ENCODE data around the gene TCF25. TPM values are rescaled to one million over a fixed set of nuclear protein-coding genes. Genes with fewer than 3 reads are reported as not detected.

The TCF25 gene
- total RNA-seq, 1 donor from 2014 or later, result 193 TPM

DNA sequence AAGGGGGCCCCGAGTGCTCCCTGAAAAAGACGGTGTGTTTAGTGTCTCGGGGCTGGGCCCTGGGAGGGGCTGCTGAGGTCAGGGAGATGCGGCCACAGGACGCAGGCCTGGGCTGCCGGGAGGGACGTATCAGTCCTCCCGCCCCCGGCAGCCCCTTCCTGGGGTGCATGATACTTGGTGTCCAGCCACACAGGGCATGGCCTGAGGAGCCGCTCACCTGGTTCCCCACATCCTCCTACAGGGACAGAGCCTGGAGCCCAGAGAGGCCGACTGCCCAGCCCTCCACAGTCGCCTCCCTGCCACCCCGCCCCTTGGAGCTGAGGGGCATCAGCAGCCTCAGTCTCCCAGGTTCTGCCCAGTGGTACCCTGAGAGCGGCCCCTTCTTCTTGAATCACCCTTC lies 63.1 kb downstream of the TCF25 start:
- Histone ChIP-seq H3K9me3 (ENCODE audit: insufficient read depth, low read depth, low read length) (no peaks in the 10 kb centered on the region), H2AFZ (ENCODE audit: low read depth, low read length) (no peak overlapping the region), H4K20me1 (ENCODE audit: insufficient read depth, low read length) (peaks cover 58% of the 10 kb centered on the region), H3K79me2 (ENCODE audit: insufficient read depth, low read length) (peaks cover 24% of the 10 kb centered on the region), H3K4me1 (ENCODE audit: insufficient read depth, low read length) (no peaks in the 10 kb centered on the region), H3K9ac (ENCODE audit: low read length) (no peak overlapping the region), H3K4me2 (ENCODE audit: low read length) (no peak overlapping the region), H3K27ac (ENCODE audit: low read depth, low read length) (no peak overlapping the region), H3K27me3 (ENCODE audit: insufficient read depth, low read length) (no peaks in the 10 kb centered on the region), H3K4me3 (ENCODE audit: insufficient read depth, low read depth, low read length) (no peak overlapping the region), H3K36me3 (ENCODE audit: insufficient read depth, low read length) (peaks cover 32% of the 10 kb centered on the region)
- TF ChIP-seq CTCF (IDR thresholded peaks at IDR 0.05; ENCODE audit: insufficient read depth, low read depth, low read length) (no peak), EZH2 (IDR thresholded peaks at IDR 0.05; ENCODE audit: insufficient read depth, low read length) (no peak)
- FAIRE-seq (no peak), DNase-seq (ENCODE audit: low read depth) (no peak)
- no peaks in the 10 kb centered on the region for H3K27me3 Mint-ChIP-seq (ENCODE audit: low read depth, unreplicated experiment)
- peaks cover 2% of the 10 kb centered on the region for H3K4me1 Mint-ChIP-seq (ENCODE audit: low read depth, unreplicated experiment)
- no peak overlapping the region for H3K27ac Mint-ChIP-seq (ENCODE audit: unreplicated experiment)
- no peaks in the 10 kb centered on the region for H3K9me3 Mint-ChIP-seq (ENCODE audit: unreplicated experiment)
- H3K4me3 Mint-ChIP-seq (ENCODE audit: unreplicated experiment), result no peak overlapping the region
- peaks cover 22% of the 10 kb centered on the region for H3K36me3 Mint-ChIP-seq (ENCODE audit: low read depth, unreplicated experiment)

GRCh38 chr16:89936981-89937380 lies 63.6 kb downstream of the TCF25 start:
- Histone ChIP-seq H3K27ac (ENCODE audit: low read depth, low read length) (no peak overlapping the region), H3K79me2 (ENCODE audit: insufficient read depth, low read length) (peaks cover 19% of the 10 kb centered on the region), H3K4me1 (ENCODE audit: insufficient read depth, low read length) (no peaks in the 10 kb centered on the region), H3K9ac (ENCODE audit: low read length) (no peak overlapping the region), H3K9me3 (ENCODE audit: insufficient read depth, low read depth, low read length) (no peaks in the 10 kb centered on the region), H3K36me3 (ENCODE audit: insufficient read depth, low read length) (peaks cover 28% of the 10 kb centered on the region), H3K4me3 (ENCODE audit: insufficient read depth, low read depth, low read length) (no peak overlapping the region), H4K20me1 (ENCODE audit: insufficient read depth, low read length) (peaks cover 54% of the 10 kb centered on the region), H2AFZ (ENCODE audit: low read depth, low read length) (no peak overlapping the region), H3K4me2 (ENCODE audit: low read length) (no peak overlapping the region), H3K27me3 (ENCODE audit: insufficient read depth, low read length) (no peaks in the 10 kb centered on the region)
- no peak overlapping the region for H3K4me3 Mint-ChIP-seq (ENCODE audit: unreplicated experiment)
- TF ChIP-seq CTCF (IDR thresholded peaks at IDR 0.05; ENCODE audit: insufficient read depth, low read depth, low read length) (no peak), EZH2 (IDR thresholded peaks at IDR 0.05; ENCODE audit: insufficient read depth, low read length) (no peak)
- peaks cover 20% of the 10 kb centered on the region for H3K36me3 Mint-ChIP-seq (ENCODE audit: low read depth, unreplicated experiment)
- H3K4me1 Mint-ChIP-seq (ENCODE audit: low read depth, unreplicated experiment), result peaks cover 2% of the 10 kb centered on the region
- DNase-seq (ENCODE audit: low read depth) (no peak), FAIRE-seq (no peak)
- H3K27me3 Mint-ChIP-seq (ENCODE audit: low read depth, unreplicated experiment), result no peaks in the 10 kb centered on the region
- no peak overlapping the region for H3K27ac Mint-ChIP-seq (ENCODE audit: unreplicated experiment)
- H3K9me3 Mint-ChIP-seq (ENCODE audit: unreplicated experiment), result no peaks in the 10 kb centered on the region

DNA sequence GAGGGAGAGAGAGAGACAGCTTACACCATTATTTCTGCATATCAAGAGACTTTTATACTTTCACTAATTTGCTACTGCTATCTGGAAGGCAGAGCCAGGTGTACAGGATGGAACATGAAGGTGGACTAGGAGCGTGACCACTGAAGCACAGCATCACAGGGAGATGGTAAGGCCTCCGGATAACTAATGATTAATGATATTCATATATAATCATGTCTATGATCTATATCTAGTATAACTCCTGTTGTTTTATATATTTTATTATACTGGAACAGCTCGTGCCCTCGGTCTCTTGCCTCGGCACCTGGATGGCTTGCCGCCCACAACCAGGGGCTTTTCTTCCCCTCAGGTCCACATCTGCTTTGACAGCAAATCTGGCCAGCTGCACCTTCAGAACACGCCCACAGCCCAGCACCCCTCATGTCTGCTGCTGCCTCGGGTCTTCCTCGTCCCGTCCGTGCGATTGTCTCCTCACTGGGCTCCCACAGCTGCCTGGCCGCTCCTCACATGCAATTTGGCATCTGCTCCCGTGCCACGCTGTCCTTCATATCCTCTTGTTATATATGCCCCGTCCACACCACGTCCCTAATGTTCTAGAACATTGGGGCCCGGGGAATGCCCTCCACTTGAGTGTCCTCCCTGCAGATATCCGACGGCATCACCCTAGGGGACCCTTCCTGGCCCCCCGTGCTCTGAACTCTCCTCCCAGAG lies 64.9 kb downstream of the TCF25 start:
- Mint-ChIP-seq H3K4me3 (ENCODE audit: unreplicated experiment) (no peak overlapping the region), H3K27ac (ENCODE audit: unreplicated experiment) (peak overlapping the region; percentile 6), H3K9me3 (ENCODE audit: unreplicated experiment) (no peaks in the 10 kb centered on the region), H3K4me1 (ENCODE audit: low read depth, unreplicated experiment) (peaks cover 2% of the 10 kb centered on the region), H3K27me3 (ENCODE audit: low read depth, unreplicated experiment) (no peaks in the 10 kb centered on the region), H3K36me3 (ENCODE audit: low read depth, unreplicated experiment) (peaks cover 17% of the 10 kb centered on the region)
- Histone ChIP-seq H3K27me3 (ENCODE audit: insufficient read depth, low read length) (no peaks in the 10 kb centered on the region), H3K36me3 (ENCODE audit: insufficient read depth, low read length) (peaks cover 15% of the 10 kb centered on the region), H3K9me3 (ENCODE audit: insufficient read depth, low read depth, low read length) (no peaks in the 10 kb centered on the region), H3K4me3 (ENCODE audit: insufficient read depth, low read depth, low read length) (no peak overlapping the region), H4K20me1 (ENCODE audit: insufficient read depth, low read length) (peaks cover 40% of the 10 kb centered on the region), H3K27ac (ENCODE audit: low read depth, low read length) (no peak overlapping the region), H3K4me1 (ENCODE audit: insufficient read depth, low read length) (no peaks in the 10 kb centered on the region), H3K79me2 (ENCODE audit: insufficient read depth, low read length) (peaks cover 8% of the 10 kb centered on the region), H3K9ac (ENCODE audit: low read length) (no peak overlapping the region), H2AFZ (ENCODE audit: low read depth, low read length) (no peak overlapping the region), H3K4me2 (ENCODE audit: low read length) (no peak overlapping the region)
- no peak for DNase-seq (ENCODE audit: low read depth)
- TF ChIP-seq CTCF (IDR thresholded peaks at IDR 0.05; ENCODE audit: insufficient read depth, low read depth, low read length) (no peak), EZH2 (IDR thresholded peaks at IDR 0.05; ENCODE audit: insufficient read depth, low read length) (no peak)
- FAIRE-seq, result no peak

Data from astrocyte (in vitro differentiated cells and primary cell).